Immature natural killer cell (primary cell): Measurements from ENCODE around the gene DDI1. TPM values are rescaled to one million over a fixed set of nuclear protein-coding genes. Genes with fewer than 3 reads are reported as not detected.

ENCODE experiments used
- DNase-seq, 3 donors: peaks; one replicate each; pipeline ENCODE4 v3.0.0; 2022; ENCODE audit warnings: mixed read lengths in 1 of 3
- H3K27ac Mint-ChIP-seq, 6 donors: one replicate each; pipeline ENCODE4 v1.8.0; 2020; ENCODE audit warnings: mixed read lengths in 6 of 6, mild to moderate bottlenecking in 5 of 6, inconsistent platforms in 4 of 6, moderate library complexity in 3 of 6
- H3K27me3 Mint-ChIP-seq, 3 donors: one replicate each; pipeline ENCODE4 v1.8.0; 2020 to 2021; ENCODE audit warnings: low read depth in 3 of 3, mild to moderate bottlenecking in 3 of 3, mixed read lengths in 3 of 3, moderate library complexity in 3 of 3, inconsistent platforms in 1 of 3
- H3K36me3 Mint-ChIP-seq, 3 donors: one replicate each; pipeline ENCODE4 v1.8.0; 2020; ENCODE audit warnings: mixed read lengths in 3 of 3, inconsistent platforms in 2 of 3, mild to moderate bottlenecking in 2 of 3
- H3K4me1 Mint-ChIP-seq, 2 donors: one replicate each; pipeline ENCODE4 v1.8.0; 2020; ENCODE audit warnings: inconsistent platforms in 2 of 2, mild to moderate bottlenecking in 2 of 2, mixed read lengths in 2 of 2, moderate library complexity in 1 of 2
- H3K4me3 Mint-ChIP-seq, 5 donors: one replicate each; pipeline ENCODE4 v1.8.0; 2020; ENCODE audit warnings: mild to moderate bottlenecking in 5 of 5, mixed read lengths in 5 of 5, inconsistent platforms in 3 of 5, moderate library complexity in 3 of 5
- H3K9me3 Mint-ChIP-seq, 6 donors: one replicate each; pipeline ENCODE4 v1.8.0; 2020; ENCODE audit warnings: mild to moderate bottlenecking in 6 of 6, mixed read lengths in 6 of 6, inconsistent platforms in 4 of 6, moderate library complexity in 3 of 6
- polyA plus RNA-seq, 3 donors: library from polyadenylated mRNA; unstranded; fragments of 300-500 nt; fragmentation: Illumina TruSeq; gene quantifications; one replicate each; pipeline ENCODE4 v1.2.3, GENCODE V29; 2021

DDI1 gene
- polyA plus RNA-seq, 3 donors from 2014 or later = 0.11 to 0.17 TPM; not detected in 1

DNA sequence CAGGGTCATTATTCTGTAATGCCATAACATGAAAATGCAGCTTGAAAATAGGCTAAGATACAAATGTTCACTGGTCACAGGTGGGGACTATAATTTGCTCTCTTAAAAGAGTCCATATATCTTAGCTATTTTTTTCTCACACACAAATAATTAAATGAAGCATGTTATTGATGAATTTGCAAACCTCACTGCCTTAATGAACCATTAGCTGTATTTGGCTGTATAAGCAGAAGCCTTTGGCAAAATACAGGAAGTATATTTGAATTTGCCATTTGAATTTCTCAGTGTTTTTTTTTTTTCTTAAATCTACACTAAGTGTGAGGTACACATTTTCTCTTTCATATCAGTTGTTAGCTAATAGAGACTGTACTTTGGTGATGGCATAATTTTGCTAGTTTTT is 38.7 kb downstream of the DDI1 start:
- H3K27me3 Mint-ChIP-seq = peaks cover 0 to 1% (median 0%) of the 10 kb centered on the region in 3 donors
- H3K36me3 Mint-ChIP-seq = peaks cover 0 to 5% (median 0%) of the 10 kb centered on the region in 3 donors
- no peaks in the 10 kb centered on the region for H3K9me3 Mint-ChIP-seq
- DNase-seq = no peak
- no peak overlapping the region for H3K4me3 Mint-ChIP-seq
- H3K4me1 Mint-ChIP-seq = peaks cover 19 to 45% of the 10 kb centered on the region in 2 donors
- no peak overlapping the region for H3K27ac Mint-ChIP-seq

- H3K4me3 Mint-ChIP-seq = no peak overlapping the region
- peaks cover 0 to 5% (median 0%) of the 10 kb centered on the region in 3 donors for H3K36me3 Mint-ChIP-seq
- no peak overlapping the region for H3K27ac Mint-ChIP-seq
- peaks cover 19 to 39% of the 10 kb centered on the region in 2 donors for H3K4me1 Mint-ChIP-seq
- no peak for DNase-seq
- no peaks in the 10 kb centered on the region for H3K9me3 Mint-ChIP-seq
- peaks cover 0 to 1% (median 0%) of the 10 kb centered on the region in 3 donors for H3K27me3 Mint-ChIP-seq
Observed at GRCh38 chr11:104075706-104076105, 39.3 kb downstream of the DDI1 start.

DNA sequence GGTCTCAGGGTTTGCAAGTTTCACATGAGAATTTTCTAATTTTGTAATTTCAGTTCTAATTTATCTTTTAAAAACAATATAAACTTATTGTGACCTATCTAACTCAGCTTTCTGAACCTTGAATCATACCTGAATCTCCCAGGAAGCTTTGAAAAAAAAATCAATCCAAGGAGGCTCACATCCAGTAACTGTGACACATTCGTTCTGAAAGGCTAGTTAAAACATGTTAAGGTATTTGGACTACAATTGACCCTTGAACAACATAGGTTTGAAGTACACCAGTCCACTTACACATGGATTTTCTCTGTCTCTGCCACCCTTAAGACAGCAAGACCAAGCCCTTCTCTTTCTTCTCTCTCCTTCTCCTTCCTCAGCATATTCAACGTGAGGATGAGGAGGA is 40.0 kb downstream of the DDI1 start:
- Mint-ChIP-seq H3K27me3 (peaks cover 0 to 1% (median 0%) of the 10 kb centered on the region in 3 donors), H3K36me3 (peaks cover 0 to 5% (median 0%) of the 10 kb centered on the region in 3 donors), H3K4me3 (no peak overlapping the region), H3K4me1 (peaks cover 19 to 37% of the 10 kb centered on the region in 2 donors), H3K27ac (no peak overlapping the region), H3K9me3 (no peaks in the 10 kb centered on the region)
- DNase-seq = no peak

DNA sequence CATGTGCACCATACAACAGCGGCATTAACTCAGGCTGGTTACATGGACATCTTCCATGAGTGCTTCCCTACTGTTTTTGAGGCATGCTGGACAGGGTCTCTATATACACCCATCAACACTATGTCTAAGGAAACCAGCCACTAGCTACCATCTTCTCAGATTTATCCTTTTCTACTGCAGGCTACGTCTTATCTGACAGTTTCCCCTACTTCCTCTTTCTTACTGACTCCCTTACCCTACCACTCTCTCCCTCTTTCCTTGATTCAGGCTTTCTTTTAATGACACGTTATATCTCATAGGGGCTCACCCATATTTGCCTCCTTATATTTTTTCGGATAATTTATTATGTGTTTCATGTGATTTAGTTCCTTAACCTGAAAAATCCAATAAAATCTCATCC is 41.8 kb downstream of the DDI1 start:
- no peak overlapping the region for H3K27ac Mint-ChIP-seq
- H3K4me3 Mint-ChIP-seq = no peak overlapping the region
- H3K36me3 Mint-ChIP-seq = peaks cover 0 to 5% (median 0%) of the 10 kb centered on the region in 3 donors
- no peak for DNase-seq
- peaks cover 0 to 1% (median 0%) of the 10 kb centered on the region in 3 donors for H3K27me3 Mint-ChIP-seq
- H3K9me3 Mint-ChIP-seq = no peaks in the 10 kb centered on the region
- H3K4me1 Mint-ChIP-seq = peaks cover 22 to 44% of the 10 kb centered on the region in 2 donors

DNA sequence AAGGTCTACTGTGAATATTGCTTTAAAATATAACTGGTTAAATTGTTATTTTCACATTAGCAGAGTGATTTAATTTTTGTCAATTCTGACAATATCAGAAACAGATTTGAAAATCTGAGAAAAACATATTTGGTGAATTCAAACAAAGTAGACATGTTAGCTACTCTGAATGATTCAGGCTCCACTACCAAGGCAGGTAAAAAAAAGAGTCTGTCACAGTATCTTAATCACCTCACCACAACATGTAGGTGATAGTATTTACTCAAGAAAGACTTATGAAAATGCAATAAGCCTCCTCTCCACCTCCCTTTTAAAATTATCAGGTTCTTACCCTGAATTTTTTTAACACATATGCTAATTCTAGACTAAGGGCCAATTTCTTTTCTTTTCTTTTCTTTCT is 42.6 kb downstream of the DDI1 start:
- Mint-ChIP-seq H3K4me1 (peaks cover 18 to 44% of the 10 kb centered on the region in 2 donors), H3K27me3 (peaks cover 0 to 1% (median 0%) of the 10 kb centered on the region in 3 donors), H3K36me3 (peaks cover 0 to 5% (median 0%) of the 10 kb centered on the region in 3 donors), H3K9me3 (no peaks in the 10 kb centered on the region), H3K27ac (no peak overlapping the region), H3K4me3 (no peak overlapping the region)
- DNase-seq = no peak

DNA sequence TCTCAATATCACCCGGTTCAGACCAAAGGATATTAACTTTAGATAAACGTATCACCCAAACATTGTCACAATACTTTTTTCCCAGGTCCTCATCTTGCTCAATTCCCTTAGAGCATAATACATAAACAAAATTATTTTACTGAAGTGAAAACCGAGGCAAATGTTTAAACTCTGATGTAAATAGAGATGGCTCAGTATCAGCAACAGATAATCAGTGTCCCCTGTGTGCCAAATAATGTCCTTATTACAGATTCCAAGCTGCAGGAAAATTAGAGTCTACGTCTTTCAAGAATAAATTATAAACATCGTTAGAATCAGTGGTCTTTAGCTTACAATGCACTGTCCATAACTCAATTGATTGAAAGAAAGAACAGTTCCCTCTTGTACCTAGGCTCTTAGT is 50.2 kb downstream of the DDI1 start:
- no peaks in the 10 kb centered on the region for H3K9me3 Mint-ChIP-seq
- peaks cover 14 to 34% of the 10 kb centered on the region in 2 donors for H3K4me1 Mint-ChIP-seq
- no peaks in the 10 kb centered on the region for H3K27me3 Mint-ChIP-seq
- peaks cover 0 to 4% (median 0%) of the 10 kb centered on the region in 3 donors for H3K36me3 Mint-ChIP-seq
- no peak overlapping the region for H3K4me3 Mint-ChIP-seq
- no peak for DNase-seq
- H3K27ac Mint-ChIP-seq = no peak overlapping the region

Other genes with a start within 250 kb of the DDI1 start
- gene PDGFD, start 127.5 kb downstream of the DDI1 start, polyA plus RNA-seq = 10 to 100 TPM; 58.2 to 88.0 (median 70.8) TPM